HUDEP-2 (cell line): ENCODE results near the gene NOL4L.

Experiments
- DNase-seq, 76 experiments: peaks; one replicate each; lab custom pipeline; 2025; ENCODE audit not compliant: unreplicated experiment in 76 of 76; lab: John Stamatoyannopoulos, UW

Gene NOL4L

GRCh38 chr20:32564440-32564839 lies 20.7 kb downstream of the NOL4L start:
- DNase-seq: no peak

- DNase-seq: no peak
Measured at GRCh38 chr20:32563311-32564272, 21.5 kb downstream of the NOL4L start.

- no peak for DNase-seq
Measured at GRCh38 chr20:32562495-32562911, 22.6 kb downstream of the NOL4L start.

DNA sequence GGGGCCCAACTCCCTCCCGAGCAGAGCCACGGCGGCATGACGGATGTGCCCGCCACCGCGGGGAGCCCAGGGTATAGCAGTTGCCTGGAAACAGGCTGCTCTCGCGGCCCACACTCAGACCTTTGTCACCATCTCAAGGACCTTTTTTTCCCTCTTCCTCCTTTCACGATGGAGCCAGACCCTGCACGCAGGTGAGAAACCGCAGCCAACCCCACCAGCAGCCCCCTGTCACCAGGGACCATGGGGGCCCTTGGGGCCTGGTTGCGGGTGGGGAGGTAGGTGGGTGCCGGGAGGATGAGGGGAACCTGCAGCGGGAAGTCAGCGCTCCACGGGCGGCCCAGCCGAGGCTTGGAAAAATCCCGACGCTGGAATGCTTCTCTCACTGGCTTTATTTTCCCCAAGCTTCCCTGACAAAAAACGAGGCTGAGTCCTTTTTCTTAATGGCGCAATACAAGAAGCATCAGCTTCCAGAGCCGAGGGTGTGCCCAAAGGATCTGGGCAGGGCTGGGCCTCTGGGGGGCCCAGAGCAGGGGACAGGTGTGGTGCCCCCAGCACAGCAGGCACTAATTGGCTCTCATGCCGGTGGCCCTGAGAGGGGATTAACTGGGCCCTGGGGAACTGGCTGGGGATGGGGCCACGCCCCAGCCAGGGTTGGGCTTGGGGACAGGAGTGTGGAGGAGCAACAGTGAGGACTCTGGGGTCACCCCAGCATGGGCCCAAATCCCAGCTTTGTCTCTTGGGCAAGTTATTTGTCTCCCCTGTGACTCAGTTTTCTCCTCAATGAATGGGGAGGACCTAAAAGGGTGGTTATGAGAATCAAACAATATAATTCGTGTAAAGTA lies 23.9 kb downstream of the NOL4L start:
- DNase-seq: no peak

GRCh38 chr20:32560482-32560988 lies 24.6 kb downstream of the NOL4L start:
- no peak for DNase-seq

- peak in 3 of 76 experiments; percentile 9 to 31 (median 27) for DNase-seq
Measured at GRCh38 chr20:32559753-32560380, 25.3 kb downstream of the NOL4L start.

GRCh38 chr20:32559205-32559752 lies 25.9 kb downstream of the NOL4L start:
- no peak for DNase-seq

GRCh38 chr20:32558526-32558925 lies 26.6 kb downstream of the NOL4L start:
- no peak for DNase-seq

GRCh38 chr20:32557319-32557718 lies 27.8 kb downstream of the NOL4L start:
- no peak for DNase-seq

GRCh38 chr20:32556312-32557184 lies 28.6 kb downstream of the NOL4L start:
- DNase-seq: peak in 1 of 76 experiments; percentile 20

DNA sequence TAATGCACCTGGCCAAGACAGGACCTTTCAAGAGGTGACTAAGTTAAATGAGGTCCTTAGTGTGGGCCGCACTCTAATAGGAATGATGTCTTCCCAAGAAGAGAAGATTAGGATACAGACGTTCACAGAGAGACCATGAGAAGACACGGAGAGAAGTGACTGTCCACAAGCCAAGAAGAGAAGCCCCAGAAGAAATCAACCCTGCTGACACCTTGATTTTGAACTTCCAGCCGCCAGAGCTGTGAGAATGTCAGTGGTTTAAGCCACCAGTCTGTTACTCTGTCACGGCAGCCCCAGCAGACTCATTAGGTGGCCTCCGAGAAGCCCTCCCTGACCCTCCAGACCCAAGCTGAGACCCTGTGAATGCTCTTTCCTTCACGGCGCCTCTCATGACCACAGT lies 29.5 kb downstream of the NOL4L start:
- DNase-seq: no peak

- no peak for DNase-seq
Measured at GRCh38 chr20:32554965-32555289, 30.2 kb downstream of the NOL4L start.

GRCh38 chr20:32553618-32554017 lies 31.5 kb downstream of the NOL4L start:
- DNase-seq: no peak

- no peak for DNase-seq
Measured at GRCh38 chr20:32551693-32552092, 33.4 kb downstream of the NOL4L start.

DNA sequence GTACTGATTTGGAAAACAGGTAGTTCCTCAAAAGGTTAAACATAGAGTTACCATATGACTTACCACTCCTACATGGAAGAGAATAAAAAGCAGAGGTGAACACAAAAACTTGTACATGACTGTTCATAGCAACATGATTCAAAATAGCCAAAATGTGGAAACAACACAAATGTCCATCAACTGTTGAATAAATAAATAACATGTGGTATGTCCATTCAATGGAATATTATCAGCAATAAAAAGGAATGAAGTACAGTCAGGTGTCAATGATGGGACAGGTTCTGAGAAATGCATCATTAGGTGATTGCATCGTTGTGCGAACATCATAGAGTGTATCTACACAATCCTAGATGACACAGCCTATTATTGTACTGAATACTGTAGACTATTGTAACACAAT lies 35.3 kb downstream of the NOL4L start:
- no peak for DNase-seq

DNA sequence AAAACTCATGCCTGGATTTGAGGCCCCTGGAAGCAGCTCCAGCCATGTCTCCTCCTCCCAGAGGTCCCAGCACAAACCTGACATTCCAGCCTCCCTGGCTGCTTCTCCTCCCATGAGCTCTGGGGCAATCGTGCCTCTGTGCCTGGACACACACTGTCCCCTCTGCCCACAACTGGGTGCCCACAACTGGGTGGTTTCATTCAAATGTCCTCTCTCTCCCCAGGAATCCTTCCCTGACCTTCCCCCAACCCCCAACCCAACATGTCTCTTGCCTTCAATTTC lies 37.4 kb downstream of the NOL4L start:
- DNase-seq: no peak

- no peak for DNase-seq
Measured at GRCh38 chr20:32546918-32547752, 38.0 kb downstream of the NOL4L start.

DNA sequence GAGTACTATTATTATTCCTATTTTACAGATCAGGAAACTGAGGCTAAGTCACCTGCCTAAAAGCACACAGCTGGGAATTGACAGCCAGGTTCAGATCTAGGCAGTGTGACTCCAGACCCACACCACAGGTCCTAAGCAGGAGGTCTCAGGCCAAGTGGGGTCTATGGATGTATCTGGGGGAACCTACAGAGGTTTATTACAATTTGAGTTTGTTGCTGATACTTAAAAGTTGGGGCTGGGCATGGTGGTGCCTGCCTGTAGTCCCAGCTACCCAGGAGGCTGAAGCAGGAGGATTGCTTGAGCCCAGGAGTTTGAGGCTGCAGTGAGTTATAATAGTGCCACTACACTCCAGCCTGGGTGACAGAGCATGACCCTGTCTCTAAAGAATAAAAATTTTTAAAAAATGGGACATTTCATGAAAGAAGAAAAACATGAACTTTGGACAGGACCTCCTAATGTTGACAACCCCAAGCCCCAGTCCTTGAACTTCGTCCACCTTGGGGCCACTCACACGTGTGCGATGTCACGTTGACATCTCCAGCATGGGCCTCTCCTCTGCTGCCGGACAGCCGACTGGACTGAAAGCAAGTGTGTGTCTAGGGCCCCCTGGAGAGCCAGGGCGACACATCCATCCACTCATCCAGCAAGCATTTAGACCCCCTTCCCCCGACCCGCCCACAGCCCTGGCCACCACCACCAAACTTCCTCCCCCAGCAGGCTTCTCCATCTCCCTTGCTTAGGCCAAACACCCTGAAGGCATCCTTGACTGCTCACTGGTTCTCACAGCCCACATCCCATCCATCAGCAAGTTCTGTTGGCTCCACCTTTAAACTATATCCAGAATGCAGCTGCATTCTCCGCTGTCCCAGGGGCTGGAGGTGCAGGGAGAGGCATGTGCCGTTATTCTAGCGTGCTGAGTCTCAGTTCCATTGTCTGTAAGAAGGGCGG lies 40.0 kb downstream of the NOL4L start:
- DNase-seq: no peak
